Loucy (cell line): ENCODE data around the gene ELL2.

Experiments used
- CTCF ChIP-seq: fragments of 200-600 bp; sonication (generic); conservative IDR thresholded peaks from 2 replicates; pipeline ENCODE4 v1.5.1; 2014; ENCODE audit warnings: mild to moderate bottlenecking, antibody characterized with exemption, low read length
- EZH2phosphoT487 ChIP-seq: fragments of 200-600 bp; IDR thresholded peaks from 2 replicates; pipeline ENCODE4 v1.6.1; 2018; ENCODE audit warnings: antibody characterized with exemption, mild to moderate bottlenecking, moderate library complexity, borderline replicate concordance

- TF ChIP-seq CTCF (no peak), EZH2phosphoT487 (no peak)
Observed at GRCh38 chr5:96007051-96007450, 45.4 kb upstream of the ELL2 start.
